ENCODE data around the gene NEURL1B.

The NEURL1B gene

GRCh38 chr5:172618574-172619365 is 22.3 kb upstream of the NEURL1B start:
- DNase-seq (ENCODE audit: low spot score), result no peak
- no peak for TF ChIP-seq CTCF (IDR thresholded peaks at IDR 0.05; ENCODE audit: extremely low read depth, insufficient read depth, missing control alignments)
- in situ Hi-C loops (cut with MboI; ENCODE audit: low pct_unique_long_range_greater_than_20kb, low sequenced_read_pairs, unreplicated experiment), result no loop called here

- no peak for DNase-seq (ENCODE audit: low spot score)
- TF ChIP-seq CTCF (IDR thresholded peaks at IDR 0.05; ENCODE audit: extremely low read depth, insufficient read depth, missing control alignments), result no peak
- in situ Hi-C loops (cut with MboI; ENCODE audit: low pct_unique_long_range_greater_than_20kb, low sequenced_read_pairs, unreplicated experiment), result no loop called here
These were observed 20.6 kb upstream of the NEURL1B start for GRCh38 chr5:172620506-172620905.

GRCh38 chr5:172622091-172623046 is 18.7 kb upstream of the NEURL1B start:
- no peak for TF ChIP-seq CTCF (IDR thresholded peaks at IDR 0.05; ENCODE audit: extremely low read depth, insufficient read depth, missing control alignments)
- DNase-seq (ENCODE audit: low spot score), result no peak
- in situ Hi-C loops (cut with MboI; ENCODE audit: low pct_unique_long_range_greater_than_20kb, low sequenced_read_pairs, unreplicated experiment), result no loop called here

GRCh38 chr5:172623313-172623980 is 17.6 kb upstream of the NEURL1B start:
- no peak for TF ChIP-seq CTCF (IDR thresholded peaks at IDR 0.05; ENCODE audit: extremely low read depth, insufficient read depth, missing control alignments)
- in situ Hi-C loops (cut with MboI; ENCODE audit: low pct_unique_long_range_greater_than_20kb, low sequenced_read_pairs, unreplicated experiment), result no loop called here
- DNase-seq (ENCODE audit: low spot score), result no peak

GRCh38 chr5:172624083-172624995 is 16.7 kb upstream of the NEURL1B start:
- no peak for TF ChIP-seq CTCF (IDR thresholded peaks at IDR 0.05; ENCODE audit: extremely low read depth, insufficient read depth, missing control alignments)
- in situ Hi-C loops (cut with MboI; ENCODE audit: low pct_unique_long_range_greater_than_20kb, low sequenced_read_pairs, unreplicated experiment), result no loop called here
- DNase-seq (ENCODE audit: low spot score), result no peak
